Vagina (tissue), 2 donors: ENCODE measurements around the gene KANK4.

Experiments
- POLR2A ChIP-seq, 2 donors: fragments of 450-650 bp; IDR thresholded peaks; one replicate each; pipeline ENCODE4 v1.6.1; 2017; ENCODE audit warnings: antibody characterized with exemption in 2 of 2, mild to moderate bottlenecking in 2 of 2, moderate library complexity in 2 of 2
- POLR2AphosphoS5 ChIP-seq, 2 donors: sonication (generic); formaldehyde crosslinking; IDR thresholded peaks; one replicate each; pipeline ENCODE4 v1.9.0; 2017; ENCODE audit warnings: antibody characterized with exemption in 2 of 2, mild to moderate bottlenecking in 2 of 2, low read depth in 1 of 2; ENCODE audit not compliant: insufficient read depth in 1 of 2
- TF ChIP-seq, protein P1 (sequence below), 3 experiments: fragments of 450-650 bp in 2 of 3; fragments of 200-600 bp in 1 of 3; sonication (generic) in 1 of 3; IDR thresholded peaks; one replicate each; pipeline ENCODE4 v1.5.1; 2017 to 2019; ENCODE audit warnings: antibody characterized with exemption in 3 of 3, mild to moderate bottlenecking in 2 of 3, moderate library complexity in 2 of 3

DNA sequence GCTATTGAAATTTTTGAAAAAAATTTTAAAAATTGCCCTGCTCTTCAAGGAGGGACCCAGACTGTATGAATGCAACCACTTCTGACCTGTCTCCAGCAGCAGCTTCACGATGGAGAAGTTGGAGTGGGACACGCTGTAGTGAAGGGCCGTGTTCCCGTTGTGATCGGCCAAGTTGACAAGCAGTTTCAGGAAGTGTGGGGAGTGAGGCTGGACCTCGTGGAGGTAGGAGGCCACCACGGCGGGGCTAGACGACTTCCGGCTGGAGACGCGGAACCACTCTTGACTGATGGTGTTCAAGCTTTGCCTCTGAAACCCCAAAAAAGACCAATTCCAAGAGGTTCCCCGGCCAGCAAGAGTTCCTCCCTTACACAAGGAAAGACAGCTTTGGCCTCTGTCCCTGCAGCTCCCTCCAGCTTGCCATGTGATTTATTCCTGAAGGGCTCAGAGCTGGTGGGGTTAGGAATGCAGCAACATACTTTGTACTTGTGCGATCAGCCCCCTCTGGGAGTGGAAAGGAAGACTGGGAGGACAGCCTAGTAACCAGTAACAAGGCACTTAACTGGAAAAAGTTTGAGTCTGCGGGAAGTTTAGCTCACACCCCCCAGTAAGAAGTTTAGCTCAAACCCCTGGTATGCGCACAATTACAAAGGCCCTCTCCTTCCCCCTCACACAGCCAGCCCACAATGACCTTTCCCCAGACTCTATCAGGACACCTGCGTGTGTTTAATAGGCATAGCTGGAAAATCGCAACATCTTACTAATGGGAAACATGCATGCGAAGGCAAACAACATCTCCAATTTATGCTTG, 56.0 kb downstream of the KANK4 start:
- TF ChIP-seq, protein P1, sequence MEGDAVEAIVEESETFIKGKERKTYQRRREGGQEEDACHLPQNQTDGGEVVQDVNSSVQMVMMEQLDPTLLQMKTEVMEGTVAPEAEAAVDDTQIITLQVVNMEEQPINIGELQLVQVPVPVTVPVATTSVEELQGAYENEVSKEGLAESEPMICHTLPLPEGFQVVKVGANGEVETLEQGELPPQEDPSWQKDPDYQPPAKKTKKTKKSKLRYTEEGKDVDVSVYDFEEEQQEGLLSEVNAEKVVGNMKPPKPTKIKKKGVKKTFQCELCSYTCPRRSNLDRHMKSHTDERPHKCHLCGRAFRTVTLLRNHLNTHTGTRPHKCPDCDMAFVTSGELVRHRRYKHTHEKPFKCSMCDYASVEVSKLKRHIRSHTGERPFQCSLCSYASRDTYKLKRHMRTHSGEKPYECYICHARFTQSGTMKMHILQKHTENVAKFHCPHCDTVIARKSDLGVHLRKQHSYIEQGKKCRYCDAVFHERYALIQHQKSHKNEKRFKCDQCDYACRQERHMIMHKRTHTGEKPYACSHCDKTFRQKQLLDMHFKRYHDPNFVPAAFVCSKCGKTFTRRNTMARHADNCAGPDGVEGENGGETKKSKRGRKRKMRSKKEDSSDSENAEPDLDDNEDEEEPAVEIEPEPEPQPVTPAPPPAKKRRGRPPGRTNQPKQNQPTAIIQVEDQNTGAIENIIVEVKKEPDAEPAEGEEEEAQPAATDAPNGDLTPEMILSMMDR (IDR thresholded peaks at IDR 0.05), result no peak
- TF ChIP-seq POLR2A (IDR thresholded peaks at IDR 0.05) (no peak), POLR2AphosphoS5 (IDR thresholded peaks at IDR 0.05; ENCODE audit: insufficient read depth in 1 of 2, low read depth in 1 of 2) (no peak)
